ENCODE data around the gene AP4E1.
"Not testable (repeated sequence)": the region's sequence is repeated elsewhere in the genome, so short reads cannot be mapped to it uniquely, and the experiment has no call there.

The AP4E1 gene

GRCh38 chr15:50954837-50955236, 46.4 kb downstream of the AP4E1 start:
- DNase-seq, result not testable (repeated sequence)

GRCh38 chr15:50959717-50960116, 51.2 kb downstream of the AP4E1 start:
- DNase-seq, result no peak

- DNase-seq, result no peak
Observed at GRCh38 chr15:50964075-50964474, 55.6 kb downstream of the AP4E1 start.

GRCh38 chr15:50968353-50968752, 59.9 kb downstream of the AP4E1 start:
- DNase-seq, result no peak

GRCh38 chr15:50970524-50970923, 62.0 kb downstream of the AP4E1 start:
- no peak for DNase-seq

GRCh38 chr15:50971115-50971514, 62.6 kb downstream of the AP4E1 start:
- DNase-seq, result no peak

GRCh38 chr15:50971542-50971941, 63.1 kb downstream of the AP4E1 start:
- DNase-seq, result no peak

- DNase-seq, result no peak
Observed at GRCh38 chr15:50973605-50974004, 65.1 kb downstream of the AP4E1 start.

- DNase-seq, result no peak
Observed at GRCh38 chr15:50977162-50977561, 68.7 kb downstream of the AP4E1 start.

GRCh38 chr15:50978580-50978979, 70.1 kb downstream of the AP4E1 start:
- DNase-seq, result no peak

- no peak for DNase-seq
Observed at GRCh38 chr15:50979041-50979440, 70.6 kb downstream of the AP4E1 start.

- DNase-seq, result no peak
Observed at GRCh38 chr15:50993598-50993997, 85.1 kb downstream of the AP4E1 start.

GRCh38 chr15:50996641-50997040, 88.2 kb downstream of the AP4E1 start:
- DNase-seq, result no peak

- DNase-seq, result no peak
Observed at GRCh38 chr15:50997371-50998051, 89.0 kb downstream of the AP4E1 start.

GRCh38 chr15:51004103-51004551, 95.6 kb downstream of the AP4E1 start:
- no peak for DNase-seq

- no peak for DNase-seq
Observed at GRCh38 chr15:51006336-51006985, 98.0 kb downstream of the AP4E1 start.

- DNase-seq, result no peak
Observed at GRCh38 chr15:51007131-51007666, 98.7 kb downstream of the AP4E1 start.

GRCh38 chr15:51011212-51011611, 102.7 kb downstream of the AP4E1 start:
- DNase-seq, result no peak

GRCh38 chr15:51016615-51017014, 108.1 kb downstream of the AP4E1 start:
- DNase-seq, result no peak

GRCh38 chr15:51022206-51022605, 113.7 kb downstream of the AP4E1 start:
- no peak for DNase-seq

- DNase-seq, result peak; percentile 16
Observed at GRCh38 chr15:51023499-51023898, 115.0 kb downstream of the AP4E1 start.

- DNase-seq, result peak; percentile 71
Observed at GRCh38 chr15:51024735-51025453, 116.4 kb downstream of the AP4E1 start.

GRCh38 chr15:51025454-51025846, 117.0 kb downstream of the AP4E1 start:
- DNase-seq, result peak; percentile 46

All from NCI-H1694 treated with DMSO at 0.1 percent for 48 hours (cell line).